Upper lobe of left lung (tissue), 4 donors: ENCODE data around the gene NAGK.
"Not testable (repeated sequence)": the region's sequence is repeated elsewhere in the genome, so short reads cannot be mapped to it uniquely, and the experiment has no call there.

Experiments
- CTCF ChIP-seq, 6 experiments: fragments of 450-650 bp in 4 of 6; fragments of 200-600 bp in 2 of 6; sonication (generic) in 2 of 6; IDR thresholded peaks; one replicate each; pipeline ENCODE4 v1.5.1; 2016 to 2019; ENCODE audit warnings: antibody characterized with exemption in 6 of 6
- POLR2A ChIP-seq, 4 donors: fragments of 450-650 bp; IDR thresholded peaks; one replicate each; pipeline ENCODE4 v1.5.1; 2016 to 2017; ENCODE audit warnings: antibody characterized with exemption in 4 of 4, mild to moderate bottlenecking in 2 of 4

- TF ChIP-seq POLR2A, CTCF (IDR thresholded peaks at IDR 0.05): not testable (repeated sequence)
Observed at GRCh38 chr2:71085325-71086003, 17.0 kb downstream of the NAGK start.
